ENCODE data around the gene TRAPPC1.

DNA sequence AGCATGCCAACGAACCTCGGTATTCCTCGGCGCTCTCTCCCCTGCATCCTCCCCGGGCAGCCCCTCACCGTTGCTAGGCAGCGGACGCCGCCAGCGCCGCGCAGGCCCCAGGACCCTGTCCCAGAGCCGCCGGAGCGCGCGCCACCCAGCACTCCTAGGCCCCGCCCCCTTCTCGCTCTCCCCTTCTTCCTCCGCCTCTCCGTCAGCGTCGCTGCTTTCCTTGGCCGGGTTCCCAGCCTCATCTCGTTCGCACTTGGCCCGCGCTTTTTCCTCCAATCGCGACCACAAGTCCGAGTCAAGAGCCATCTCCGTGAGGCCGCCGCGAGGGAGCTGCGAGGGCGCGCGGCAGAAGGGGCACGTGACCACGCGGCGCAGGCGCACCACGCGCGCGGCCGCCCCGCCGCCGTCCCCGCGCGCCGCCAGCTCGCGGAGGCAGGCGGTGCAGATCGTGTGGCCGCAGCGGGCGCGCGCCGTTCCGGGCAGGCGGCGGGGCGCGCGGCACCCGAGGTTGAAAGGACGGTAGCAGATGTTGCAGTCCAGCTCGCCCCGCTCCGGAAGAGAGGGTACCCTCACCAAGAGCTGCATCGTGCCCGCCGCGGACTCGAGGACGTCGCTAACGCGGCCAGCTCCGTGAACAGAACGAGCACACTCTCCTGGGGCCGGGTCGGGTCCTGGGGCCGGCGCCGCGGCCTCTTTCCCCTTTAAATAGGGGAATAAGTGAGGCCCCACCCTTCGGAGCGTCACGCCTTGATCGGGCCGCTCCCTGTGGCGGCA, 15.9 kb downstream of the TRAPPC1 start, which contains the start of gene RNF227:
- TF ChIP-seq, protein P1, sequence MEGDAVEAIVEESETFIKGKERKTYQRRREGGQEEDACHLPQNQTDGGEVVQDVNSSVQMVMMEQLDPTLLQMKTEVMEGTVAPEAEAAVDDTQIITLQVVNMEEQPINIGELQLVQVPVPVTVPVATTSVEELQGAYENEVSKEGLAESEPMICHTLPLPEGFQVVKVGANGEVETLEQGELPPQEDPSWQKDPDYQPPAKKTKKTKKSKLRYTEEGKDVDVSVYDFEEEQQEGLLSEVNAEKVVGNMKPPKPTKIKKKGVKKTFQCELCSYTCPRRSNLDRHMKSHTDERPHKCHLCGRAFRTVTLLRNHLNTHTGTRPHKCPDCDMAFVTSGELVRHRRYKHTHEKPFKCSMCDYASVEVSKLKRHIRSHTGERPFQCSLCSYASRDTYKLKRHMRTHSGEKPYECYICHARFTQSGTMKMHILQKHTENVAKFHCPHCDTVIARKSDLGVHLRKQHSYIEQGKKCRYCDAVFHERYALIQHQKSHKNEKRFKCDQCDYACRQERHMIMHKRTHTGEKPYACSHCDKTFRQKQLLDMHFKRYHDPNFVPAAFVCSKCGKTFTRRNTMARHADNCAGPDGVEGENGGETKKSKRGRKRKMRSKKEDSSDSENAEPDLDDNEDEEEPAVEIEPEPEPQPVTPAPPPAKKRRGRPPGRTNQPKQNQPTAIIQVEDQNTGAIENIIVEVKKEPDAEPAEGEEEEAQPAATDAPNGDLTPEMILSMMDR (IDR thresholded peaks at IDR 0.05), result no peak
- TF ChIP-seq YY1 (IDR thresholded peaks at IDR 0.05; ENCODE audit: low read depth), result no peak
- TF ChIP-seq EZH2phosphoT487 (IDR thresholded peaks at IDR 0.05; ENCODE audit: borderline replicate concordance, low read depth), result no peak
- TF ChIP-seq, protein P2, sequence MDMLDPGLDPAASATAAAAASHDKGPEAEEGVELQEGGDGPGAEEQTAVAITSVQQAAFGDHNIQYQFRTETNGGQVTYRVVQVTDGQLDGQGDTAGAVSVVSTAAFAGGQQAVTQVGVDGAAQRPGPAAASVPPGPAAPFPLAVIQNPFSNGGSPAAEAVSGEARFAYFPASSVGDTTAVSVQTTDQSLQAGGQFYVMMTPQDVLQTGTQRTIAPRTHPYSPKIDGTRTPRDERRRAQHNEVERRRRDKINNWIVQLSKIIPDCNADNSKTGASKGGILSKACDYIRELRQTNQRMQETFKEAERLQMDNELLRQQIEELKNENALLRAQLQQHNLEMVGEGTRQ (IDR thresholded peaks at IDR 0.05; ENCODE audit: borderline replicate concordance, low read depth, low read length), result peak; percentile 84
- no peak for TF ChIP-seq SMC3 (IDR thresholded peaks at IDR 0.05; ENCODE audit: low read depth, low read length)
- peak; percentile 73 for TF ChIP-seq CHD2 (IDR thresholded peaks at IDR 0.05; ENCODE audit: low read length, partially characterized antibody)
- no peak for TF ChIP-seq EP300 (IDR thresholded peaks at IDR 0.05; ENCODE audit: borderline replicate concordance in 1 of 2, low read depth in 1 of 2, low read length in 1 of 2)
- no peak for TF ChIP-seq JUND (IDR thresholded peaks at IDR 0.05)
- no peak for TF ChIP-seq TAF1 (IDR thresholded peaks at IDR 0.05; ENCODE audit: borderline replicate concordance, low read depth, low read length)
- TF ChIP-seq, protein P3, sequence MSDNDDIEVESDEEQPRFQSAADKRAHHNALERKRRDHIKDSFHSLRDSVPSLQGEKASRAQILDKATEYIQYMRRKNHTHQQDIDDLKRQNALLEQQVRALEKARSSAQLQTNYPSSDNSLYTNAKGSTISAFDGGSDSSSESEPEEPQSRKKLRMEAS (IDR thresholded peaks at IDR 0.05; ENCODE audit: low read depth), result peak; percentile 100
- TF ChIP-seq SIN3A (IDR thresholded peaks at IDR 0.05; ENCODE audit: borderline replicate concordance, low read depth, low read length), result peak; percentile 63; the same call in 1 of the 2 replicates
- TF ChIP-seq, protein P4, sequence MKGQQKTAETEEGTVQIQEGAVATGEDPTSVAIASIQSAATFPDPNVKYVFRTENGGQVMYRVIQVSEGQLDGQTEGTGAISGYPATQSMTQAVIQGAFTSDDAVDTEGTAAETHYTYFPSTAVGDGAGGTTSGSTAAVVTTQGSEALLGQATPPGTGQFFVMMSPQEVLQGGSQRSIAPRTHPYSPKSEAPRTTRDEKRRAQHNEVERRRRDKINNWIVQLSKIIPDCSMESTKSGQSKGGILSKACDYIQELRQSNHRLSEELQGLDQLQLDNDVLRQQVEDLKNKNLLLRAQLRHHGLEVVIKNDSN (IDR thresholded peaks at IDR 0.05; ENCODE audit: borderline replicate concordance, low read depth), result peak; percentile 94
- TF ChIP-seq, protein P5, sequence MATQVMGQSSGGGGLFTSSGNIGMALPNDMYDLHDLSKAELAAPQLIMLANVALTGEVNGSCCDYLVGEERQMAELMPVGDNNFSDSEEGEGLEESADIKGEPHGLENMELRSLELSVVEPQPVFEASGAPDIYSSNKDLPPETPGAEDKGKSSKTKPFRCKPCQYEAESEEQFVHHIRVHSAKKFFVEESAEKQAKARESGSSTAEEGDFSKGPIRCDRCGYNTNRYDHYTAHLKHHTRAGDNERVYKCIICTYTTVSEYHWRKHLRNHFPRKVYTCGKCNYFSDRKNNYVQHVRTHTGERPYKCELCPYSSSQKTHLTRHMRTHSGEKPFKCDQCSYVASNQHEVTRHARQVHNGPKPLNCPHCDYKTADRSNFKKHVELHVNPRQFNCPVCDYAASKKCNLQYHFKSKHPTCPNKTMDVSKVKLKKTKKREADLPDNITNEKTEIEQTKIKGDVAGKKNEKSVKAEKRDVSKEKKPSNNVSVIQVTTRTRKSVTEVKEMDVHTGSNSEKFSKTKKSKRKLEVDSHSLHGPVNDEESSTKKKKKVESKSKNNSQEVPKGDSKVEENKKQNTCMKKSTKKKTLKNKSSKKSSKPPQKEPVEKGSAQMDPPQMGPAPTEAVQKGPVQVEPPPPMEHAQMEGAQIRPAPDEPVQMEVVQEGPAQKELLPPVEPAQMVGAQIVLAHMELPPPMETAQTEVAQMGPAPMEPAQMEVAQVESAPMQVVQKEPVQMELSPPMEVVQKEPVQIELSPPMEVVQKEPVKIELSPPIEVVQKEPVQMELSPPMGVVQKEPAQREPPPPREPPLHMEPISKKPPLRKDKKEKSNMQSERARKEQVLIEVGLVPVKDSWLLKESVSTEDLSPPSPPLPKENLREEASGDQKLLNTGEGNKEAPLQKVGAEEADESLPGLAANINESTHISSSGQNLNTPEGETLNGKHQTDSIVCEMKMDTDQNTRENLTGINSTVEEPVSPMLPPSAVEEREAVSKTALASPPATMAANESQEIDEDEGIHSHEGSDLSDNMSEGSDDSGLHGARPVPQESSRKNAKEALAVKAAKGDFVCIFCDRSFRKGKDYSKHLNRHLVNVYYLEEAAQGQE (IDR thresholded peaks at IDR 0.05; ENCODE audit: low read depth, low read length), result no peak
